Esophagus mucosa (tissue), 1 donor: ENCODE measurements around the gene NNT. TPM values are rescaled to one million over a fixed set of nuclear protein-coding genes. Genes with fewer than 3 reads are reported as not detected.
"Not testable (repeated sequence)": the region's sequence is repeated elsewhere in the genome, so short reads cannot be mapped to it uniquely, and the experiment has no call there.

Source experiments
- ATAC-seq: fragments of 200-7000 bp; cut with Tn5 transposase; one replicate; pipeline ENCODE4 v1.9.1; 2020
- total RNA-seq: library from RNA; stranded (reverse); gene quantifications from one replicate; pipeline ENCODE4 v1.2.4, GENCODE V29; 2023
- donor health status: DM: yes; HTN: yes; CAD: no.

Gene NNT
- total RNA-seq, 1 donor from 2014 or later, result 34.2 TPM

GRCh38 chr5:43728581-43728980, 125.6 kb downstream of the NNT start:
- no peak for ATAC-seq

GRCh38 chr5:43729846-43730478, 127.0 kb downstream of the NNT start:
- no peak for ATAC-seq

GRCh38 chr5:43730832-43731342, 127.9 kb downstream of the NNT start:
- ATAC-seq, result no peak

- no peak for ATAC-seq
These were observed 128.6 kb downstream of the NNT start for GRCh38 chr5:43731573-43731972.

GRCh38 chr5:43745923-43746548, 143.1 kb downstream of the NNT start:
- ATAC-seq, result not testable (repeated sequence)

- no peak for ATAC-seq
These were observed 147.8 kb downstream of the NNT start for GRCh38 chr5:43750809-43751208.

- ATAC-seq, result no peak
These were observed 150.1 kb downstream of the NNT start for GRCh38 chr5:43753069-43753468.

Other genes with a start within 250 kb of the NNT start
- gene CCL28, start 190.8 kb upstream of the NNT start, total RNA-seq, result 7.0 TPM
- gene TMEM267, start 119.3 kb upstream of the NNT start, total RNA-seq, result 8.8 TPM
- gene C5orf34, start 88.0 kb upstream of the NNT start, total RNA-seq, result 1.2 TPM
- gene PAIP1, start 46.1 kb upstream of the NNT start, total RNA-seq, result 50.4 TPM